Tibial nerve (tissue), 4 donors: ENCODE results near the gene TBL1X. TPM values are rescaled to one million over a fixed set of nuclear protein-coding genes. Genes with fewer than 3 reads are reported as not detected.

Source experiments
- DNase-seq, 2 donors: peaks; one replicate each; pipeline ENCODE4 v3.0.0-alpha.2; 2019; ENCODE audit warnings: low spot score in 2 of 2
- H3K27ac ChIP-seq, 4 donors: fragments of 200-600 bp; sonication (generic) in 3 of 4; one replicate each; pipeline ENCODE4 v1.5.1; 2017 to 2019; ENCODE audit warnings: mild to moderate bottlenecking in 1 of 4
- H3K27me3 ChIP-seq, 2 donors: fragments of 200-600 bp; sonication (generic) in 1 of 2; one replicate each; pipeline versions ENCODE4 v1.5.1 to v1.6.0; 2017 to 2019
- H3K36me3 ChIP-seq, 3 donors: fragments of 200-600 bp; sonication (generic); one replicate each; pipeline ENCODE4 v1.5.1; 2018 to 2019
- H3K4me1 ChIP-seq, 4 donors: fragments of 200-600 bp; sonication (generic) in 3 of 4; one replicate each; pipeline ENCODE4 v1.5.1; 2017 to 2019
- H3K4me3 ChIP-seq, 4 donors: fragments of 200-600 bp; sonication (generic) in 3 of 4; one replicate each; pipeline ENCODE4 v1.5.1; 2017 to 2019; ENCODE audit warnings: mild to moderate bottlenecking in 1 of 4, moderate library complexity in 1 of 4
- H3K9me3 ChIP-seq, 4 donors: fragments of 200-600 bp; sonication (generic) in 3 of 4; one replicate each; pipeline ENCODE4 v1.5.1; 2017 to 2019
- EP300 ChIP-seq, 2 donors: sonication (generic); formaldehyde crosslinking; IDR thresholded peaks; one replicate each; pipeline ENCODE4 v1.6.1; 2017; ENCODE audit warnings: antibody characterized with exemption in 2 of 2, mild to moderate bottlenecking in 1 of 2
- POLR2A ChIP-seq, 2 donors: fragments of 450-650 bp; IDR thresholded peaks; one replicate each; pipeline ENCODE4 v1.6.1; 2017; ENCODE audit warnings: antibody characterized with exemption in 2 of 2, mild to moderate bottlenecking in 2 of 2, moderate library complexity in 2 of 2
- WGBS, 2 donors: methylation state at CpG; one replicate each; pipeline ENCODE4 v1.1.5; 2018; 5-methylcytosine and 5-hydroxymethylcytosine counted together
- total RNA-seq, 4 donors: library from RNA; depleted of rRNA; stranded (reverse); fragments of >200 nt; gene quantifications; one replicate each; pipeline ENCODE4 v1.1.0, GENCODE V29; 2016
- TF ChIP-seq, protein P1 (sequence below), 5 experiments: fragments of 200-600 bp in 3 of 5; fragments of 450-650 bp in 2 of 5; sonication (generic) in 3 of 5; IDR thresholded peaks; one replicate each; pipeline ENCODE4 v1.5.1; 2016 to 2019; ENCODE audit warnings: antibody characterized with exemption in 5 of 5, mild to moderate bottlenecking in 3 of 5, moderate library complexity in 2 of 5

TBL1X gene
- total RNA-seq, 4 donors from 2014 or later = 12.2 to 25.2 (median 19.5) TPM

DNA sequence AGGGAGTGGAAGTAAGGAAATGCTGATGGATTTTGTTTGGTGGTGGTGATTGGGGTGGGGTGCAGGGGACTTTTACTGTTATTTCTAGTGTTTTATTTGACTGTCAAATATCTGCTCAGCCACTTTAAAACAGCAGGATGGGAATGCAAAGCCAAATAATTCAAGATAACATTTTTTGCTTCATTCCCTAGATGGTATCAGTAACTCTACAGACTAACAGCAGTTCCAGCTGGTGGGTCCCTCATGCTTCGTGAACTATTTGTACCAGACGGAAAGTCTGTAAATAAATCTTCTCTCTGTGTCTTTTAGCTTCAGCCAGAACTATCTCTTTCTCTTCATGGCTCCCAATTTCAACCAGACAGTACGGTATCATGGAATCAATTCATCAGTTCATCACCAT is 273.3 kb downstream of the TBL1X start:
- no peak overlapping the region for H3K27ac ChIP-seq
- H3K4me1 ChIP-seq = no peaks in the 10 kb centered on the region
- H3K4me3 ChIP-seq = no peak overlapping the region
- no peaks in the 10 kb centered on the region for H3K36me3 ChIP-seq
- H3K9me3 ChIP-seq = no peaks in the 10 kb centered on the region
- DNase-seq = no peak
- TF ChIP-seq EP300 (IDR thresholded peaks at IDR 0.05) (no peak), POLR2A (IDR thresholded peaks at IDR 0.05) (no peak)
- TF ChIP-seq, protein P1, sequence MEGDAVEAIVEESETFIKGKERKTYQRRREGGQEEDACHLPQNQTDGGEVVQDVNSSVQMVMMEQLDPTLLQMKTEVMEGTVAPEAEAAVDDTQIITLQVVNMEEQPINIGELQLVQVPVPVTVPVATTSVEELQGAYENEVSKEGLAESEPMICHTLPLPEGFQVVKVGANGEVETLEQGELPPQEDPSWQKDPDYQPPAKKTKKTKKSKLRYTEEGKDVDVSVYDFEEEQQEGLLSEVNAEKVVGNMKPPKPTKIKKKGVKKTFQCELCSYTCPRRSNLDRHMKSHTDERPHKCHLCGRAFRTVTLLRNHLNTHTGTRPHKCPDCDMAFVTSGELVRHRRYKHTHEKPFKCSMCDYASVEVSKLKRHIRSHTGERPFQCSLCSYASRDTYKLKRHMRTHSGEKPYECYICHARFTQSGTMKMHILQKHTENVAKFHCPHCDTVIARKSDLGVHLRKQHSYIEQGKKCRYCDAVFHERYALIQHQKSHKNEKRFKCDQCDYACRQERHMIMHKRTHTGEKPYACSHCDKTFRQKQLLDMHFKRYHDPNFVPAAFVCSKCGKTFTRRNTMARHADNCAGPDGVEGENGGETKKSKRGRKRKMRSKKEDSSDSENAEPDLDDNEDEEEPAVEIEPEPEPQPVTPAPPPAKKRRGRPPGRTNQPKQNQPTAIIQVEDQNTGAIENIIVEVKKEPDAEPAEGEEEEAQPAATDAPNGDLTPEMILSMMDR (IDR thresholded peaks at IDR 0.05) = no peak
- no peaks in the 10 kb centered on the region for H3K27me3 ChIP-seq
- WGBS, 2 donors = 66 to 83% methylated on average over 3 of the region's 3 CpGs

DNA sequence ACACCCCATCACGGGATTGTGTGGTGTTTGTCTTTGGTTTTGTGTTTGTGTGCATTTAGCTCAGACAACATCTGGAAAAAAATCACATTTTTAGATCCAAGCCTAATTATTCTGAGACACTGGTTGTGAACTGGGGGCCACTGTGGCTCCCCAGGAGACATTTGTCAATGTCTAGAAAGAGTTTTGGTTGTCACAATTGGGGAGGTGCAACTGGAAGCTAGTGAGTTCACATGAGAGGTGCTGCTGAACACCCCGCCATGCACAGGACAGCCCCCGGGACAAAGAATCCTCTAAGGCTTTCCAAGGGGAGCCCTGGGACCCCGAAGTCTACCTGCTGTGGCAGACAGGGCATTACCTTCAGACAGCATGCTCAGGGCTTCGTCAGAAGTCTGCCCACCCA is 274.3 kb downstream of the TBL1X start:
- Histone ChIP-seq H3K27ac (no peak overlapping the region), H3K4me1 (no peaks in the 10 kb centered on the region), H3K27me3 (no peaks in the 10 kb centered on the region), H3K36me3 (no peaks in the 10 kb centered on the region), H3K9me3 (no peaks in the 10 kb centered on the region), H3K4me3 (no peak overlapping the region)
- TF ChIP-seq, protein P1 (IDR thresholded peaks at IDR 0.05) = no peak
- no peak for TF ChIP-seq EP300 (IDR thresholded peaks at IDR 0.05)
- TF ChIP-seq POLR2A (IDR thresholded peaks at IDR 0.05) = no peak
- 86 to 90% methylated on average over 4 to 5 of the region's 5 CpGs for WGBS, 2 donors
- DNase-seq = no peak

DNA sequence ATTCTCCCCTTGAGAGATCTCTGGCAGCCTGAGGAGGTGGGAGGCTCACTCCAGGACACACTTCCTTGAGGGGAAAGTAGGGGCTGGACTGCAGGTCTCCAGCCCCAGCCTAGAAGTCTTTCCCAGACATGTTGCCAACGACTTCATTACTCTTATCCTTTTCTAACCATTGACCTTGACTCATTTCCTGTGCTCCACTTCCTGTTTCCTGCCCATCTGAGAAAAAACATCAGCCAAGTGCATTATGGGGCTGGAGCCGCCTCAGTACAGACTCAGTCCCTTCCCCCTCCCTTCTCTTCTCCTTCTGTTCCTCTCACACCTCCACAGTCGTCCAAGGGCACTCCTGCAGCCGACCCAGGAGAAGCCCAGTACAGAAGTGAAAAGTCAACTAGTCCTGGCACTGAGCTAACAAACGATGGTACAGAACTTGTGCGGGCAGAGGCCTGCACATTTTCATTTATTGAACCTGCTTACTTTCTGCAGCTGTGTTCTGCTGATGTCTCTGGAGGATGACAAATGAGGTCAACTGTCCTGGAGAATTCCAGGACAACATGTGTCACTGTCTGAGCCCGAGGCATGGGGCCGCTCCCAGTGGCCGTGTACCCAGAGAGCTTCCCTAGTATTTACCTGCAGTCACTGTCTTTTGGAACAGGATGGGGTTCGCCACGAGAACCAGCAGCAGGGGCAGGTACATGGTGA is 280.7 kb downstream of the TBL1X start:
- Histone ChIP-seq H3K4me1 (no peaks in the 10 kb centered on the region), H3K27ac (no peak overlapping the region), H3K36me3 (no peaks in the 10 kb centered on the region), H3K9me3 (no peaks in the 10 kb centered on the region), H3K4me3 (no peak overlapping the region), H3K27me3 (no peaks in the 10 kb centered on the region)
- TF ChIP-seq EP300 (IDR thresholded peaks at IDR 0.05) = no peak
- TF ChIP-seq, protein P1 (IDR thresholded peaks at IDR 0.05) = no peak
- no peak for TF ChIP-seq POLR2A (IDR thresholded peaks at IDR 0.05)
- no peak for DNase-seq
- 67 to 79% methylated on average over 11 of the region's 11 CpGs for WGBS, 2 donors

DNA sequence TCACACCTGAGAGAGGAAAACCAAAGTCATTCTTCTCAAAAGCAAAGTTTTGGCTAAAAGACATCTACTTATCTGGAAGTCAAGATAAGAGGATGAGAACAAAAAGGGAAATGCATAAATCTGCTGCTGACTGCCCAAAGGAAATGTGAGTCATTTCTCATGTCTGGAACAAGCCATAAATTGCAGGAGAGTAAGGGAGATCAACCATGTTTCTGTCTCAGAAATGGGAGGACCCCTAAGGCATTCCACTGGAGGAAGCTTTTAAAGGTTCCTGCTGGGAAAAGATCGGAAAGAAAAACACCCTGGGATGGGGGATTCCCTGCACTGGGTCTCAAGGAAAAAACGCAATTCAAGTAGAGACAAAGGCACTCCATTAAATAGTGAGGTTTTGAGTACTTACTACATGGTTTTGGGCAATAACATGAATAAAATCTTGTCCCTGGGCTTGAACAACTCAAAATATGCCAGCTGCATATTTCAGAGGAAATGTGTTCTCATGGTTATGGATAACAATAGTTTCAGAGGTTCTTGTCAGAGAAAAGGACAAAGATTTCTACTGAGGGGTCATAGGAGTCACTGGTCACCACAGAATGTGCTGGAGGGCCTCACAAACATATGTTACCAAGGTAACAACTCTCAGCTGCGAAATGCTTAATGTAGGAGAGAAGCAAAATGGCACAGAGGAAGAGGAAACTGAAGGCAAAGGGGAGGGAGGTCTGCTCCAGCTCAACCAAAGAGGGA is 281.5 kb downstream of the TBL1X start:
- Histone ChIP-seq H3K4me3 (no peak overlapping the region), H3K27ac (no peak overlapping the region), H3K36me3 (no peaks in the 10 kb centered on the region), H3K27me3 (no peaks in the 10 kb centered on the region), H3K4me1 (no peaks in the 10 kb centered on the region), H3K9me3 (no peaks in the 10 kb centered on the region)
- no peak for DNase-seq
- TF ChIP-seq POLR2A (IDR thresholded peaks at IDR 0.05) (no peak), EP300 (IDR thresholded peaks at IDR 0.05) (no peak)
- TF ChIP-seq, protein P1 (IDR thresholded peaks at IDR 0.05) = no peak
- 31 to 33% methylated on average over 3 of the region's 3 CpGs for WGBS, 2 donors

DNA sequence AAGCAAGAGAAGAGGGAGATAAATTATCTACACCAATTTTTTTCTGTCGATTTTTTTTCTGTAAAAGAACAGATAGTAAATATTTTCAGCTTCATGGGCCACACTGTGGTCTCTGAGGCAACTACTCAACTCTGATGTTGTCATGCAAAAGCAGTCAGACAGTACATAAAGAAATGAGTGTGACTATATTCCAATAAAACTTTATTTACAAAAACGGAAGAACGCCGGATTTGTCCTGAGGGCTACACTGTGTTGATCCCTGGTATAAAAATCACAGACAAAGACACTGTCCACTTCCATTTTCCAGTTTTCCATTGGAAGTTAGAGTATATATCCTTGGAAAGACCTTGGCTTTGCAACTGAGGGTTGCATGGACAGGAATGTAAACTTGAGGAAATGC is 282.8 kb downstream of the TBL1X start:
- H3K27ac ChIP-seq = no peak overlapping the region
- no peak for TF ChIP-seq POLR2A (IDR thresholded peaks at IDR 0.05)
- no peak for TF ChIP-seq EP300 (IDR thresholded peaks at IDR 0.05)
- TF ChIP-seq, protein P1 (IDR thresholded peaks at IDR 0.05) = no peak
- H3K27me3 ChIP-seq = no peaks in the 10 kb centered on the region
- no peaks in the 10 kb centered on the region for H3K9me3 ChIP-seq
- WGBS, 2 donors = 84 to 91% methylated on average over 4 of the region's 4 CpGs
- no peaks in the 10 kb centered on the region for H3K4me1 ChIP-seq
- no peak overlapping the region for H3K4me3 ChIP-seq
- no peaks in the 10 kb centered on the region for H3K36me3 ChIP-seq
- no peak for DNase-seq
